Skin of body (tissue), 2 donors: ENCODE data around the gene ZCWPW1. TPM values are rescaled to one million over a fixed set of nuclear protein-coding genes. Genes with fewer than 3 reads are reported as not detected.

Source experiments
- DNase-seq: peaks from one replicate; lab custom pipeline; 2025; lab: John Stamatoyannopoulos, UW
- total RNA-seq: library from RNA; depleted of rRNA; stranded (reverse); fragments of >200 nt; gene quantifications from one replicate; pipeline ENCODE4 v1.2.3, GENCODE V29; 2014

ZCWPW1 gene
- 4.7 TPM for total RNA-seq

GRCh38 chr7:100428199-100428966, at the start of gene ZCWPW1:
ZCWPW1 (minus strand) TSS chr7:100428703; CDS start chr7:100420649, 8,054 bp downstream.
- DNase-seq, result peak; percentile 95

GRCh38 chr7:100477871-100478267, 49.4 kb upstream of the ZCWPW1 start:
- DNase-seq, result no peak

- DNase-seq, result no peak
These were observed 48.7 kb upstream of the ZCWPW1 start for GRCh38 chr7:100476903-100477870.

GRCh38 chr7:100476101-100476780, 47.7 kb upstream of the ZCWPW1 start:
- no peak for DNase-seq

- DNase-seq, result no peak
These were observed 47.0 kb upstream of the ZCWPW1 start for GRCh38 chr7:100475549-100475948.

- no peak for DNase-seq
These were observed 44.5 kb upstream of the ZCWPW1 start for GRCh38 chr7:100472854-100473499.

GRCh38 chr7:100472121-100472851, 43.8 kb upstream of the ZCWPW1 start:
- no peak for DNase-seq

- DNase-seq, result no peak
These were observed 42.5 kb upstream of the ZCWPW1 start for GRCh38 chr7:100471021-100471420.

- peak; percentile 60 for DNase-seq
These were observed 40.9 kb upstream of the ZCWPW1 start for GRCh38 chr7:100469227-100470044.

- no peak for DNase-seq
These were observed 39.3 kb upstream of the ZCWPW1 start for GRCh38 chr7:100467638-100468373.

- no peak for DNase-seq
These were observed 38.4 kb upstream of the ZCWPW1 start for GRCh38 chr7:100466653-100467605.

- DNase-seq, result peak; percentile 42
These were observed 37.3 kb upstream of the ZCWPW1 start for GRCh38 chr7:100465702-100466311.

GRCh38 chr7:100465299-100465698, 36.8 kb upstream of the ZCWPW1 start:
- DNase-seq, result no peak

- no peak for DNase-seq
These were observed 36.3 kb upstream of the ZCWPW1 start for GRCh38 chr7:100464791-100465190.

GRCh38 chr7:100464210-100464660, 35.7 kb upstream of the ZCWPW1 start, which contains the start of gene SPACDR:
SPACDR (minus strand) TSS chr7:100464260; CDS start chr7:100464025, 235 bp downstream.
- DNase-seq, result no peak

- no peak for DNase-seq
These were observed 28.5 kb upstream of the ZCWPW1 start for GRCh38 chr7:100457033-100457432.

GRCh38 chr7:100456562-100456961, 28.1 kb upstream of the ZCWPW1 start:
- no peak for DNase-seq
